Measurements from ENCODE around the gene TAP2.

- TF ChIP-seq TAF1 (IDR thresholded peaks at IDR 0.05; ENCODE audit: low read depth), result no peak
- no peak for TF ChIP-seq EP300 (IDR thresholded peaks at IDR 0.05; ENCODE audit: borderline replicate concordance)
- TF ChIP-seq TCF12 (IDR thresholded peaks at IDR 0.05; ENCODE audit: low read depth), result no peak
- TF ChIP-seq RAD21 (IDR thresholded peaks at IDR 0.05; ENCODE audit: low read depth), result no peak
- no peak for TF ChIP-seq MAX (IDR thresholded peaks at IDR 0.05)
- TF ChIP-seq USF1 (IDR thresholded peaks at IDR 0.05), result no peak
- no peak for TF ChIP-seq REST (IDR thresholded peaks at IDR 0.05; ENCODE audit: low read depth)
- no peak for TF ChIP-seq CEBPB (IDR thresholded peaks at IDR 0.05)
- no peak for TF ChIP-seq EGR1 (IDR thresholded peaks at IDR 0.05)
These were observed 4.2 kb upstream of the TAP2 start for GRCh38 chr6:32842690-32843089.
